ENCODE data around the gene MVB12B.

- TF ChIP-seq, protein P1, sequence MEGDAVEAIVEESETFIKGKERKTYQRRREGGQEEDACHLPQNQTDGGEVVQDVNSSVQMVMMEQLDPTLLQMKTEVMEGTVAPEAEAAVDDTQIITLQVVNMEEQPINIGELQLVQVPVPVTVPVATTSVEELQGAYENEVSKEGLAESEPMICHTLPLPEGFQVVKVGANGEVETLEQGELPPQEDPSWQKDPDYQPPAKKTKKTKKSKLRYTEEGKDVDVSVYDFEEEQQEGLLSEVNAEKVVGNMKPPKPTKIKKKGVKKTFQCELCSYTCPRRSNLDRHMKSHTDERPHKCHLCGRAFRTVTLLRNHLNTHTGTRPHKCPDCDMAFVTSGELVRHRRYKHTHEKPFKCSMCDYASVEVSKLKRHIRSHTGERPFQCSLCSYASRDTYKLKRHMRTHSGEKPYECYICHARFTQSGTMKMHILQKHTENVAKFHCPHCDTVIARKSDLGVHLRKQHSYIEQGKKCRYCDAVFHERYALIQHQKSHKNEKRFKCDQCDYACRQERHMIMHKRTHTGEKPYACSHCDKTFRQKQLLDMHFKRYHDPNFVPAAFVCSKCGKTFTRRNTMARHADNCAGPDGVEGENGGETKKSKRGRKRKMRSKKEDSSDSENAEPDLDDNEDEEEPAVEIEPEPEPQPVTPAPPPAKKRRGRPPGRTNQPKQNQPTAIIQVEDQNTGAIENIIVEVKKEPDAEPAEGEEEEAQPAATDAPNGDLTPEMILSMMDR (IDR thresholded peaks at IDR 0.05) = no peak
- no peak for TF ChIP-seq POLR2A (IDR thresholded peaks at IDR 0.05)
- TF ChIP-seq POLR2AphosphoS5 (IDR thresholded peaks at IDR 0.05) = no peak
These were observed 197.9 kb downstream of the MVB12B start for GRCh38 chr9:126524353-126525077.
